CD4-positive, CD25-positive, alpha-beta regulatory T cell (primary cell): ENCODE data around the gene GALK1. TPM values are rescaled to one million over a fixed set of nuclear protein-coding genes. Genes with fewer than 3 reads are reported as not detected.

ENCODE experiments used
- polyA plus RNA-seq, 4 donors: library from polyadenylated mRNA; unstranded; fragments of 300-500 nt; fragmentation: Illumina TruSeq; gene quantifications; one replicate each; pipeline ENCODE4 v1.2.3, GENCODE V29; 2021
- total RNA-seq: library from RNA; stranded (reverse); gene quantifications from one replicate; pipeline ENCODE4 v1.2.3, GENCODE V29; 2022

GALK1 gene
- total and polyA plus RNA-seq, 5 donors from 2014 or later: 9.1 to 24.3 (median 19.6) TPM

Other genes starting within 250 kb of the GALK1 start
- 0.44 TPM for gene CASKIN2, start 249.7 kb downstream of the GALK1 start, total RNA-seq
- under 1 TPM in 1 of 4 donors, not detected in 3; 0.24 TPM for gene CASKIN2, start 249.7 kb downstream of the GALK1 start, polyA plus RNA-seq
- gene TSEN54, start 248.7 kb downstream of the GALK1 start, total RNA-seq: 35.2 TPM
- gene TSEN54, start 248.7 kb downstream of the GALK1 start, polyA plus RNA-seq: 10 to 100 TPM; 42.7 to 54.6 (median 52.9) TPM
- 44.1 TPM for gene LLGL2, start 239.5 kb downstream of the GALK1 start, total RNA-seq
- 10 to 100 TPM; 13.6 to 19.2 (median 16.8) TPM for gene LLGL2, start 239.5 kb downstream of the GALK1 start, polyA plus RNA-seq
- gene MYO15B, start 177.4 kb downstream of the GALK1 start, total RNA-seq: 117 TPM
- 1 to 10 TPM in 2 of 4 donors, under 1 TPM in 2; 0.95 to 1.1 (median 1.0) TPM for gene MYO15B, start 177.4 kb downstream of the GALK1 start, polyA plus RNA-seq
- gene SMIM5, start 131.8 kb downstream of the GALK1 start, total RNA-seq: 1.6 TPM
- gene SMIM5, start 131.8 kb downstream of the GALK1 start, polyA plus RNA-seq: under 1 TPM in 2 of 4 donors, not detected in 2; 0.07 to 0.10 TPM
- 25.5 TPM for gene RECQL5, start 98.0 kb downstream of the GALK1 start, total RNA-seq
- 10 to 100 TPM in 2 of 4 donors, 1 to 10 TPM in 2; 8.7 to 16.4 (median 11.4) TPM for gene RECQL5, start 98.0 kb downstream of the GALK1 start, polyA plus RNA-seq
- 253 TPM for gene SAP30BP, start 97.9 kb downstream of the GALK1 start, total RNA-seq
- 100 to 1,000 TPM in 1 of 4 donors, 10 to 100 TPM in 3; 79.3 to 114 (median 81.5) TPM for gene SAP30BP, start 97.9 kb downstream of the GALK1 start, polyA plus RNA-seq
- not detected for gene ITGB4, start 43.7 kb downstream of the GALK1 start, total RNA-seq
- gene ITGB4, start 43.7 kb downstream of the GALK1 start, polyA plus RNA-seq: under 1 TPM in 3 of 4 donors, not detected in 1; 0.28 to 0.60 (median 0.56) TPM
- 33.9 TPM for gene UNK, start 19.6 kb upstream of the GALK1 start, total RNA-seq
- 10 to 100 TPM; 15.3 to 24.5 (median 23.0) TPM for gene UNK, start 19.6 kb upstream of the GALK1 start, polyA plus RNA-seq
- gene UNC13D, start 79.2 kb upstream of the GALK1 start, total RNA-seq: 149 TPM
- gene UNC13D, start 79.2 kb upstream of the GALK1 start, polyA plus RNA-seq: 10 to 100 TPM; 41.6 to 51.7 (median 45.0) TPM
- gene WBP2, start 90.1 kb upstream of the GALK1 start, total RNA-seq: 118 TPM
- gene WBP2, start 90.1 kb upstream of the GALK1 start, polyA plus RNA-seq: 100 to 1,000 TPM in 1 of 4 donors, 10 to 100 TPM in 3; 77.7 to 112 (median 91.2) TPM
- gene TRIM47, start 113.4 kb upstream of the GALK1 start, total RNA-seq: 3.6 TPM
- 10 to 100 TPM in 3 of 4 donors, 1 to 10 TPM in 1; 8.7 to 16.6 (median 15.8) TPM for gene TRIM47, start 113.4 kb upstream of the GALK1 start, polyA plus RNA-seq
- gene TRIM65, start 131.8 kb upstream of the GALK1 start, total RNA-seq: 18.7 TPM
- 10 to 100 TPM; 16.9 to 24.3 (median 20.1) TPM for gene TRIM65, start 131.8 kb upstream of the GALK1 start, polyA plus RNA-seq
- gene MRPL38, start 139.7 kb upstream of the GALK1 start, total RNA-seq: 118 TPM
- gene MRPL38, start 139.7 kb upstream of the GALK1 start, polyA plus RNA-seq: 10 to 100 TPM; 58.0 to 68.8 (median 64.8) TPM
- 15.5 TPM for gene FBF1, start 175.8 kb upstream of the GALK1 start, total RNA-seq
- gene FBF1, start 175.8 kb upstream of the GALK1 start, polyA plus RNA-seq: 1 to 10 TPM; 1.7 to 3.6 (median 2.3) TPM
- 25.6 TPM for gene ACOX1, start 214.0 kb upstream of the GALK1 start, total RNA-seq
- gene ACOX1, start 214.0 kb upstream of the GALK1 start, polyA plus RNA-seq: 10 to 100 TPM; 15.0 to 24.3 (median 18.9) TPM
- 17.3 TPM for gene TEN1, start 214.0 kb upstream of the GALK1 start, total RNA-seq
- gene TEN1, start 214.0 kb upstream of the GALK1 start, polyA plus RNA-seq: 10 to 100 TPM; 19.9 to 26.1 (median 21.5) TPM
- 11.6 TPM for gene CDK3, start 235.7 kb upstream of the GALK1 start, total RNA-seq
- 1 to 10 TPM in 1 of 4 donors, under 1 TPM in 3; 0.17 to 1.0 (median 0.50) TPM for gene CDK3, start 235.7 kb upstream of the GALK1 start, polyA plus RNA-seq